Stimulated activated CD8-positive, alpha-beta memory T cell treated with anti-CD3 and anti-CD28 coated beads, Interleukin-15, amount 100 ng/mL, for 1 hour (primary cell): ENCODE measurements around the gene DTX4.
"Not testable (repeated sequence)": the region's sequence is repeated elsewhere in the genome, so short reads cannot be mapped to it uniquely, and the experiment has no call there.

Experiments used
- DNase-seq: peaks from one replicate; pipeline ENCODE4 v3.0.0-alpha.2; 2020; ENCODE audit warnings: low read depth

The DTX4 gene

DNA sequence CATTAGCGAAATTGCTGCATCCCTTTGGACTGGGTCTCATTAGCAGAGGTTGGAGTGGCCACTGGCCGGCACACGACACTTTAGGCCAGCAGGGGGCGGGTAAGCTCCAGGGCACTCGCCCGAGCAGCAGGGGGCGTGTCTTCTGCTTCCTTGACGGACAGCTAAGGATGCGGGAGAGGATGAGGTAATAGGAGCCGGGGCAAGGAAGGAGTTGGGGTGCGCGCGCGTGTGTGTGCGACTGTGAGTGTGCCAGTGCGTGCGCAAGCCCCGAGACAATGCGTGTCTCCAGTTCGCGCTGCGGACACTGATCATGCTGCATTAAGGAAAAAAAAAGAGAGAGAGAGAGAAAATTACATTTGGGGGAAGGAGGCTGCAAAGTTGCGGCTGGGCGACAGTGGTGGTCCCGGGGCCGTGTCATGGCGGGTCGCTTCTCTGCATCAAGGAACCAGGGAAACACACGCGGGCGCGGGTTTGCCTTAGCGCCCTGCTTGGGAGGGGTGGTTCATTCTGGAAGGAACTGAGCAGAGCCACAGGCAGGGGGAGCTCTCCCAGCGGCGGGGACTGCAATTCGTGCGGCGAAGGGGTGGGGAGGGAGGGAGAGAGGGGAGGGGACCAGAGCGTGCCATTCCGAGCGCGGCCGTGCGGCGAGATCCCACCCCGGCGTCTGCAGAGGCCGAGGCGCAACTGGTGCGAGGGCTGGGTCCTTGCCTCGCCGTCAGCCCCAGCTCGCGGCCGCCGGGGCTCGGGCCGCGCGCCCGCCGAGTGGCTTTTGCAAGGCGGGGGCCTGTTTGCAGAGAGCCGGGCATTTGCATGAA is at the start of gene DTX4:
Gene DTX4, plus strand, starts transcription at position 625 of the 815 bp plus-strand sequence. CDS start 464 bp downstream, outside the sequence.
- DNase-seq: peak; percentile 85

- DNase-seq: peak; percentile 88
Observed at GRCh38 chr11:59135648-59136461, 36.1 kb upstream of the DTX4 start.

- DNase-seq: not testable (repeated sequence)
Observed at GRCh38 chr11:59136551-59136950, 35.4 kb upstream of the DTX4 start.

GRCh38 chr11:59137190-59137589 is 34.7 kb upstream of the DTX4 start:
- DNase-seq: no peak

DNA sequence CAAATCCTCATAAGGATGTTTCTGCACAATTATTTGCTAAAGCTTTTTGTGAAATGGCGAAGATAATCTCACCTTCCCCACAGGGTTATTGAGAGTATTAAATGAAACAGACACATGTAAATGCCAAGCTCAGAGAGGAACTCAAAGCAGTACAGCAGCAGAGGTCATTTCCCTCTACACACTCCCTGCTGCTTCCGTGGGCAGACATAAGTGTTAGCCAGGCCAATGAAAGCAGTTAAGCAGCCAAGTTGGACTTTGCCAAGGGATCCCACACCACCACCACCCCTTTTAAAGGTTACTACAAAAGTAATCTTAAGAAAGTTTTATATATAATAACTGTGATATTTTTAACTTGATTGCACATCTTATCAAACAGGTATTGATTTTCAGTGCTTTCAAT is 33.3 kb upstream of the DTX4 start:
- no peak for DNase-seq

DNA sequence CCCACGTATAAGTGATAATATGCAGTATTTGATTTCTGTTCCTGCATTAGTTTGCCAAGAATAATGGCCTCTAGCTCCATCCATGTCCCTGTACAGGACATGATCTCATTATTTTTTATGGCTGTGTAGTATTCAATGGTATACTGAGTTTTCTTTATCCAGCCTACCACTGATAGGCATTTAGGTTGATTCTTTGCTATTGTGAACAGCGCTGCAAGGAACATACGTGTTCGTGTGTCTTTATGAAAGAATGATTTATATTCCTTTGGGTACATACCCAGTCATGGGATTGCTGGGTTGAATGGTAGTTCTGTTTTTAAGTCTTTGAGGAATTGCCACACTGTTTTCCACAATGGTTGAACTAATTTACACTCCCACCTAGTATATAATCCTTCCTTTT is 30.7 kb upstream of the DTX4 start:
- no peak for DNase-seq

DNA sequence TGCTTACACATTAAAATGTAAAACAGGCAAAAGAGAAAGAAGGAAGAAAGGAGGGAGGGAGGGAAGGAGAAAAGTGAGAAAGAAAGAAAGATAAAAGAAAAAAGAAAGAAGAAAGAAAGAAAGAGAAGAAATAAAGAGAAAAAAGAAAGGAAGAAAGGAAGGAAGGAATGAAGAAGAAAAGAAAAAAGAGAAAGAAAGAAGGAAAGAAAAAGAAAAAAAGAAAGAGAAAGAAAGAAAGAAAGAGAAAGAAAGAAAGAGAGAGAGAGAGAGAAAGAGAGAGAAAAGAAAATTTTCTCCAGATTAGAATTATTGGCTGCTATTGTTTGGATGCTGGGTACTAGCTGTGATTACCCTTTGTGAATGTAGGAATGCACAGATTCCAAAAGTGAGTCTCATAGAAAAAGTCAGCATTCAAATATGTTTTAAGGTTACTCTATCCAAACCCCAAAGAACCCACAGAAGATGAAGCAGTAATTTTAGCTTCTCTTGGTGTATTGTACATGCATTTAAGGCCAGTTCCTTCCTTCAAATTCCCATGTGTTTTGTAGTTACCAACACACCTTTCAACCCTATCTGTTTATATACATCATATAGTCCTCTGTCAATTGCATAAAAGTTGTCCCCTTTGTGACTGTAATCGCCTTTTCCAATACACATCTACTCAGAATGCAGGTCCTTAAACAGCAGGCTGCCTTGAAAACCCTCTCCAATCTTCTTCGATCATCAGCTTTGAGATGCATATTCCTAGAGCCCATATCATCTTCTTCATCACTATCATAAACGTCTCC is 30.1 kb upstream of the DTX4 start:
- no peak for DNase-seq

DNA sequence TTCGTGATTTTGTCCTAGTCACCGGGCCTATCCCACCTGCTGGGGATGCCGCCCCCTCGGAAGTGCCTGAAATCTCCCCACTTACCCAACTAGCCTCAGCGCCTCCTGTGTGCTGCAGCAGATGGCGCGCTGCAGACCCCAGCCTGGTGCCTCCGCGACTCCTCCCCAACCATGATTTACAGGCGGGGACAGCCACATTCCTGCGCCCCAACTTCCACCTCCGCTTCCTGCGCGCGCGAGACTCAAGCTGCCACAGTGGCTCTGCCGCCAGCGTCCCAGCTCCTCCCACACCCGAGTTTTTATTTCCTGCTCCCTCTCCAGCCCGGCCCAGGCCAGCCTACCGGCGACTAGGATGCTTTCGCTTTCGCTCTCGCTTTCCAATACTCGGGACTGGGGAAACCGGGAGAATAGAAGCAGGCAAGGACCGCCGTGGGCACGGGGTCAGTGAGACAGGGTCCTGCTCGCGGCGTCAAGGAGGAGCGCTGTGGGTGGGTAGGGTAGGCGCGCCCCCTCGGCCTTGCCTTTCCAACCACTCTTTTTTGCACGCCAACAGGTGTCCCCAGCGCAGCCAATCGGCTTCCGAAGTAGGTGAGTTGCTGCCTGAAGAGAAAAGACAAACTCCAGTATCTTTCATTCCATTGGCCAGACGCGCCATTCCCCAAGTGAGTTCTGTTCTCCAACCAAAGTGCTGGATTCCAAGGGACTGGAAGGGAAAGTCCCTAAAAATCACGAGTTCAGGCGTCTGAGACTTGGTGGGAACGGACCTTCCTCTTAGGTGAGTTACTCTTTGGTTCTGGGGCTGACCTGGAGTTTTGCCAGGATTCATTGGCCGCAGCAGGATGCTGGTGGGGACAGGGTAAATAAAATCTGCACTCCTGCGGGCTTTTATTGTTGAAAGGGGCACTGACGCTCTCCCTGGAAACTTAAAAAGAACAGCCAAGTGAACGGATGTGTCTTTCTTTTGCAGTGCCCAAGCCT is 29.1 kb upstream of the DTX4 start, which contains the start of gene FAM111A:
Gene FAM111A, plus strand, starts transcription at position 327 of the 978 bp plus-strand sequence. CDS start 6,017 bp downstream, outside the sequence.
- peak; percentile 64 for DNase-seq

DNA sequence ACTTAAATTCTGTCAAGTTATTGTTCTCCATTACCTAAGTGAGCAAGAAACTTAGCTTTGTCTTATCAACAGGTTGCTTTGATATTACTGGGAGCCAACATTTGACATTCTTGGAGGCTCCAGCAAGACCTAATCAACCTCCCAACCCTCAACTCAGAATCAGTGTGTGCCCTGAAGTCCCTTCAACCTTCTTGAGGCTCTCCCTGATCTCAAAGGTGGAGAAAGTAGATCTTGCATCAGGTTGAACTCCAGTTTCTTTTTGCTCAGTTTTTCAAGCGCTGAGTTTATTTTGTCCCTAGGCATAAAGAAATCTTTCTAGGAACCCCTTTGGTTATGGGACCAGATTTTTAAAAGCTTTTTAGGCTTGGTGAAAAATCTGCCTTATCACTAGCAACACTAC is 27.8 kb upstream of the DTX4 start:
- DNase-seq: no peak

- peak; percentile 35 for DNase-seq
Observed at GRCh38 chr11:59144579-59145345, 27.2 kb upstream of the DTX4 start.

- DNase-seq: no peak
Observed at GRCh38 chr11:59145534-59145933, 26.4 kb upstream of the DTX4 start.

DNA sequence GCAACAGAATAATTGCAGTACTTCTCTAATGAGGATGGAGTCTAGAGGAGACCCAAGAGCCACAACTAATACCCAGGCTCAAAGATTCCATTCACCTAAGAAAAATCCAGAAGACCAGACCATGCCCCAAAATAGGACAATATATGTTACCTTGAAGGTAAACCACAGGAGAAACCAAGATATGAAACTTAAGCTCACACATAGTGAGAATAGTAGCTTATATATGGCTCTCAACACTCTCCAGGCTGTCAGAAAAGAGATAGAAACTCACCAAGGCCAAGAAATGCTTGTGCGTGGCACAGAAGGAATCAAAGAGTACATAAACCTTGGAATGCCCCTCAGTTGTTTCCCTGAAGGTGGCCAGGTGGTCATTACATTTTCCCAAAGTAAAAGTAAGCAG is 20.2 kb upstream of the DTX4 start:
- no peak for DNase-seq

DNA sequence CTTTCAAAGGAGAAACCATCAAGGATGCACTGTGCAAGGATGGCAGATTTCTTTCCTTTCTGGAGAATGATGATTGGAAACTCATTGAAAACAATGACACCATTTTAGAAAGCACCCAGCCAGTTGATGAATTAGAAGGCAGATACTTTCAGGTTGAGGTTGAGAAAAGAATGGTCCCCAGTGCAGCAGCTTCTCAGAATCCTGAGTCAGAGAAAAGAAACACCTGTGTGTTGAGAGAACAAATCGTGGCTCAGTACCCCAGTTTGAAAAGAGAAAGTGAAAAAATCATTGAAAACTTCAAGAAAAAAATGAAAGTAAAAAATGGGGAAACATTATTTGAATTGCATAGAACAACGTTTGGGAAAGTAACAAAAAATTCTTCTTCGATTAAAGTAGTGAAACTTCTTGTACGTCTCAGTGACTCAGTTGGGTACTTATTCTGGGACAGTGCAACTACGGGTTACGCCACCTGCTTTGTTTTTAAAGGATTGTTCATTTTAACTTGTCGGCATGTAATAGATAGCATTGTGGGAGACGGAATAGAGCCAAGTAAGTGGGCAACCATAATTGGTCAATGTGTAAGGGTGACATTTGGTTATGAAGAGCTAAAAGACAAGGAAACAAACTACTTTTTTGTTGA is 19.5 kb upstream of the DTX4 start:
- no peak for DNase-seq

DNA sequence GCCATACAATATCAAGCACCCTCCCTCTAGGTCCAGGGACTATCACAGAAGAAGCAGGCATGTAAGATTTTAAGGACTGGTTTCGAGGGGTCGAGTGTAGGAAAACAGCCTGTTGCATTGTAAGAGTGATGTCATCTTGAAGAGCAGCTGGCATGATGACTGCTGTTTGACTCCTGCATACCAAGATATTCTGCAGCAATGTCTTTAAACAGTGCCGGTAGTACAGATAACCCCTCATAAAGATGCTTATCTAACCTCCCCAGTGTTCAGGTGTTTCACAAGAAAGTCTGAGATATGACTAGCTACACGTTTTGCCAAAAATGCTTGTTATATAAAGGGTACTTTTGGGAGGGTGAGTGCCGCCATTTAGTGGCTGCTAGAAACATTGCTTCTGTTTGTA is 17.3 kb upstream of the DTX4 start:
- no peak for DNase-seq

- DNase-seq: no peak
Observed at GRCh38 chr11:59157433-59157832, 14.5 kb upstream of the DTX4 start.

DNA sequence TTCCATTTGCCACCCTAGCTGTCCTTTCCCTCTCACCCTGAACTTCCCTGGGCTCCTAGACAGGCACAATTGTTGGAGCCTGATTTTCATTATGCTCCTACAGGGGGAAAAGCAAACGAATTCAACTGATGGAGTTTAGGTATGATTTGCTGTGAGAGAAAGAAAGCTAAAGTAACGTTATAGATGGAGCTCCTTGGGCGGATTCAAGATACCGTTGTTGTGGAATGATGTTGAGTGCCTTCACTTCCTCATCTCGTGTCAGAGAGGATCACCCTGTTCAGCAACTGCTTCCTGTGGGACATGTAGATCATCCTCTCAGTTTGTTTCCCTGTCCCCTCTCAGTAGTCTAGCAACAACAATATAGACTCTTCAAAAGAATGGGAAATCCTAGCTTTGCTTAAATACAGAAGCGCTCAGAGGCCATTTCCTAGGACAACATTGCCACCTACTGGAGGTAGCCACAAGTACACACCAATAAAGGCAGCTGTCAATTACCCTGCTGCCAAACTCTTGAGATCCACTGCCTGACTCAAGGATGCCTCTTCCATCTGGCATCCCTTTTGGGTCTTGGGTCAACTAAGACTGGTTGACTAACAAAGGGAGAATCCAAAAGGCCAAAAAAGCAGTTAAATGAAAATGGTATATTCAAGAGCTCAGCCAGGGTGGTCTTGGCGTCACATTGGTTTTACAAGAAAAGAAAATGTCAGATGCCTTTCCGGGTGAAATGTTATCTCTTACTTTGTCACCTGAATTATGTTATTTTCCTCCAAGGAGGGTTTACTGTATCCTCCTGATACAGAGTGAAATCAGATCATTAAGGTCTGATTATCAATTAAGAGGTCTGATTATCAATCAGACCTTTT is 13.5 kb upstream of the DTX4 start:
- DNase-seq: no peak

- DNase-seq: no peak
Observed at GRCh38 chr11:59164028-59164427, 7.9 kb upstream of the DTX4 start.

GRCh38 chr11:59172345-59173079 is 580 bp downstream of the DTX4 start:
- DNase-seq: no peak
